H1 (cell line): ENCODE data around the gene SMIM5. TPM values are rescaled to one million over a fixed set of nuclear protein-coding genes. Genes with fewer than 3 reads are reported as not detected.
A peak's percentile ranks its signal among the peaks of the same experiment; 100 is the strongest.

ENCODE experiments used
- CTCF ChIA-PET: fragments of 300-600 bp; sonication (Branson Sonifier 250); formaldehyde crosslinking; loops from one replicate; lab custom pipeline; 2021; ENCODE audit not compliant: partially characterized antibody; lab: Charles Lee
- POLR2A ChIA-PET: fragments of 300-600 bp; sonication (Branson Sonifier 250); formaldehyde crosslinking; loops from one replicate; lab custom pipeline; 2021; ENCODE audit warnings: inconsistent platforms; ENCODE audit not compliant: partially characterized antibody; lab: Charles Lee
- DNase-seq, 2 experiments: peaks; one replicate each; pipeline versions ENCODE4 v3.0.0 to v3.0.0-alpha.2; 2010 to 2022; ENCODE audit warnings: low spot score in 2 of 2, low read depth in 1 of 2, mixed read lengths in 1 of 2
- FAIRE-seq: peaks from 2 replicates; lab custom pipeline; 2011; peaks lifted over from hg19 to GRCh38; lab: Jason Lieb, UNC
- H2AFZ ChIP-seq: 2 replicates; pipeline ENCODE4 v1.8.1; 2012; ENCODE audit warnings: low read length, inconsistent platforms
- H2AK5ac ChIP-seq: 2 replicates; pipeline ENCODE4 v1.6.1; 2013; ENCODE audit warnings: low read depth, low read length
- H2BK120ac ChIP-seq: replicated peaks from 2 replicates; pipeline ENCODE3; 2013; ENCODE audit warnings: low read depth, low read length, inconsistent platforms
- H2BK12ac ChIP-seq: 2 replicates; pipeline ENCODE4 v1.6.1; 2013; ENCODE audit warnings: low read depth, low read length
- H2BK15ac ChIP-seq: 2 replicates; pipeline ENCODE4 v1.6.1; 2013; ENCODE audit warnings: low read length
- H2BK20ac ChIP-seq: 2 replicates; pipeline ENCODE4 v1.6.1; 2013; ENCODE audit warnings: low read length
- H2BK5ac ChIP-seq: 2 replicates; pipeline ENCODE4 v1.6.1; 2013; ENCODE audit warnings: low read depth, low read length
- H3K14ac ChIP-seq: 2 replicates; pipeline ENCODE4 v1.6.1; 2013; ENCODE audit warnings: inconsistent platforms; ENCODE audit not compliant: insufficient read length
- H3K18ac ChIP-seq: 2 replicates; pipeline ENCODE4 v1.6.1; 2013; ENCODE audit warnings: low read length; ENCODE audit errors: extremely low read depth
- H3K23ac ChIP-seq: 2 replicates; pipeline ENCODE4 v1.6.1; 2013; ENCODE audit warnings: inconsistent platforms; ENCODE audit not compliant: insufficient read length
- H3K23me2 ChIP-seq: 2 replicates; pipeline ENCODE4 v1.6.1; 2013; ENCODE audit warnings: low read depth, low read length
- H3K27ac ChIP-seq: 2 replicates; pipeline ENCODE4 v1.6.1; 2011; ENCODE audit warnings: low read depth, low read length, inconsistent platforms
- H3K27me3 ChIP-seq, 4 experiments: replicated peaks in 1 of 4; 1 replicate in 1 of 4; 2 replicates in 3 of 4; pipeline versions ENCODE4 v1.6.1 to v1.8.1; 2011 to 2013; ENCODE audit warnings: low read length in 3 of 4, mild to moderate bottlenecking in 3 of 4, inconsistent platforms in 2 of 4, mixed read lengths in 2 of 4, moderate library complexity in 1 of 4; ENCODE audit not compliant: control insufficient read depth in 3 of 4, insufficient read depth in 3 of 4; ENCODE audit errors: extremely low read depth in 1 of 4
- H3K36me3 ChIP-seq, 4 experiments: 2 replicates each; pipeline versions ENCODE4 v1.6.1 to v1.8.1; 2011 to 2013; ENCODE audit warnings: mild to moderate bottlenecking in 4 of 4, low read length in 3 of 4, moderate library complexity in 2 of 4, control low read depth in 1 of 4, inconsistent platforms in 1 of 4; ENCODE audit not compliant: insufficient read depth in 4 of 4, control insufficient read depth in 2 of 4
- H3K4ac ChIP-seq: replicated peaks from 2 replicates; pipeline ENCODE3; 2013; ENCODE audit warnings: low read length, low read depth, mixed read lengths, inconsistent platforms; ENCODE audit not compliant: insufficient read length
- H3K4me1 ChIP-seq, 4 experiments: replicated peaks in 1 of 4; 1 replicate in 1 of 4; 2 replicates in 3 of 4; pipeline versions ENCODE4 v1.6.1 to v1.8.1; 2011 to 2013; ENCODE audit warnings: low read length in 3 of 4, inconsistent platforms in 2 of 4, mixed read lengths in 1 of 4; ENCODE audit not compliant: insufficient read depth in 4 of 4, control insufficient read depth in 3 of 4
- H3K4me2 ChIP-seq, 2 experiments: 2 replicates each; pipeline versions ENCODE4 v1.6.1 to v1.8.1; 2011 to 2013; ENCODE audit warnings: low read depth in 2 of 2, low read length in 2 of 2, control low read depth in 1 of 2, inconsistent platforms in 1 of 2, mild to moderate bottlenecking in 1 of 2; ENCODE audit not compliant: insufficient read depth in 1 of 2
- H3K4me3 ChIP-seq, 4 experiments: fragments of 200-600, 300-600 bp in 1 of 4; sonication (generic), shearing (Covaris generic), sonication (Bioruptor Twin) in 1 of 4; 2 replicates each; pipeline versions ENCODE4 v1.5.1 to v1.8.1; 2011 to 2016; ENCODE audit warnings: low read length in 4 of 4, low read depth in 3 of 4, control low read depth in 2 of 4, inconsistent platforms in 2 of 4, mild to moderate bottlenecking in 2 of 4, mixed read lengths in 1 of 4, moderate library complexity in 1 of 4; ENCODE audit not compliant: insufficient read depth in 2 of 4; ENCODE audit errors: extremely low read depth in 1 of 4
- H3K56ac ChIP-seq: replicated peaks from 2 replicates; pipeline ENCODE3; 2013; ENCODE audit warnings: low read depth, mild to moderate bottlenecking, mixed read lengths, low read length, inconsistent platforms; ENCODE audit not compliant: insufficient read length
- H3K79me1 ChIP-seq: 2 replicates; pipeline ENCODE4 v1.6.1; 2013; ENCODE audit warnings: low read depth, low read length, control low read depth
- H3K79me2 ChIP-seq, 2 experiments: 2 replicates each; pipeline versions ENCODE4 v1.6.1 to v1.8.1; 2012 to 2013; ENCODE audit warnings: low read length in 2 of 2, mild to moderate bottlenecking in 2 of 2, inconsistent platforms in 1 of 2; ENCODE audit not compliant: insufficient read depth in 2 of 2, control insufficient read depth in 1 of 2
- H3K9ac ChIP-seq, 4 experiments: replicated peaks in 1 of 4; 1 replicate in 1 of 4; 2 replicates in 3 of 4; pipeline versions ENCODE4 v1.6.1 to v1.8.1; 2011 to 2013; ENCODE audit warnings: low read depth in 3 of 4, low read length in 3 of 4, control low read depth in 2 of 4, mild to moderate bottlenecking in 2 of 4, moderate library complexity in 2 of 4, inconsistent platforms in 1 of 4; ENCODE audit errors: extremely low read depth in 1 of 4
- H3K9me3 ChIP-seq, 2 experiments: 2 replicates each; pipeline versions ENCODE4 v1.6.1 to v1.8.1; 2012 to 2013; ENCODE audit warnings: mild to moderate bottlenecking in 2 of 2, moderate library complexity in 2 of 2, control low read depth in 1 of 2, inconsistent platforms in 1 of 2, low read depth in 1 of 2, low read length in 1 of 2, mixed read lengths in 1 of 2; ENCODE audit not compliant: insufficient read depth in 2 of 2
- H4K20me1 ChIP-seq, 2 experiments: replicated peaks in 1 of 2; 2 replicates each; pipeline versions ENCODE3 to v1.8.1; 2011 to 2013; ENCODE audit warnings: inconsistent platforms in 2 of 2, low read length in 2 of 2, mild to moderate bottlenecking in 1 of 2; ENCODE audit not compliant: insufficient read depth in 2 of 2, control insufficient read depth in 1 of 2
- H4K5ac ChIP-seq: 2 replicates; pipeline ENCODE4 v1.6.1; 2013; ENCODE audit warnings: low read length, low read depth, mixed read lengths, inconsistent platforms; ENCODE audit not compliant: insufficient read length
- H4K8ac ChIP-seq: 2 replicates; pipeline ENCODE4 v1.8.0; 2013; ENCODE audit warnings: mild to moderate bottlenecking, moderate library complexity, low read length, inconsistent platforms; ENCODE audit not compliant: insufficient read depth; ENCODE audit errors: extremely low read depth
- H4K91ac ChIP-seq: replicated peaks from 2 replicates; pipeline ENCODE3; 2013; ENCODE audit warnings: low read length, mixed read lengths, inconsistent platforms; ENCODE audit not compliant: insufficient read length
- BCL11A ChIP-seq, 2 experiments: IDR thresholded peaks; one replicate each; pipeline ENCODE4 v1.6.1; 2011; ENCODE audit warnings: low read depth in 2 of 2, low read length in 2 of 2, mild to moderate bottlenecking in 2 of 2
- FOSL1 ChIP-seq: IDR thresholded peaks from 2 replicates; pipeline ENCODE4 v1.6.1; 2011; ENCODE audit warnings: mild to moderate bottlenecking, low read depth, low read length, moderate library complexity; ENCODE audit not compliant: insufficient read depth
- NRF1 ChIP-seq: IDR thresholded peaks from 2 replicates; pipeline ENCODE4 v1.6.1; 2011; ENCODE audit warnings: mild to moderate bottlenecking, low read depth, low read length, improper control_type of control experiment
- SIX5 ChIP-seq: IDR thresholded peaks from 2 replicates; pipeline ENCODE4 v1.6.1; 2011; ENCODE audit warnings: mild to moderate bottlenecking, low read depth, low read length
- TAF7 ChIP-seq: optimal IDR thresholded peaks from 2 replicates; pipeline ENCODE3; 2011; ENCODE audit warnings: low read depth, mild to moderate bottlenecking, inconsistent platforms, low read length, moderate library complexity, borderline replicate concordance
- TCF12 ChIP-seq: IDR thresholded peaks from 2 replicates; pipeline ENCODE4 v1.6.1; 2011; ENCODE audit warnings: low read depth, mild to moderate bottlenecking, low read length
- TEAD4 ChIP-seq: IDR thresholded peaks from 2 replicates; pipeline ENCODE4 v1.6.1; 2012; ENCODE audit warnings: low read depth, low read length, inconsistent platforms, mixed read lengths
- ZNF274 ChIP-seq: IDR thresholded peaks from 2 replicates; pipeline ENCODE4 v1.7.0; 2012; ENCODE audit warnings: low read length, borderline replicate concordance; ENCODE audit errors: extremely low read depth
- WGBS, 2 experiments: shearing (Covaris generic) in 1 of 2; methylation state at CpG; one replicate each; pipeline versions ENCODE4 v1.1.6 to v1.1.7; 2013 to 2015; ENCODE audit warnings: low lambda C conversion rate in 2 of 2, mixed read lengths in 2 of 2, inconsistent platforms in 1 of 2, low coverage in 1 of 2, missing lambda C conversion rate in 1 of 2; ENCODE audit not compliant: insufficient replicate concordance in 2 of 2, insufficient coverage in 1 of 2, insufficient read length in 1 of 2; ENCODE audit errors: extremely low coverage in 1 of 2, missing lambda C conversion rate in 1 of 2; 5-methylcytosine and 5-hydroxymethylcytosine counted together
- polyA plus RNA-seq, 7 experiments: library from polyadenylated mRNA; depleted of rRNA in 3 of 7; stranded (reverse) in 5 of 7; unstranded in 2 of 7; fragments of >200 nt in 5 of 7; fragments of 200-250 nt in 2 of 7; gene quantifications; 1 replicate in 5 of 7; 2 replicates in 1 of 7; 4 replicates in 1 of 7; pipeline versions ENCODE4 v1.2.1 to v1.2.3, GENCODE V29; 2011 to 2013; ENCODE audit warnings: missing spikeins in 2 of 7, mixed read lengths in 2 of 7
- total RNA-seq: library from RNA; stranded (reverse); fragmentation: NEBNext Ultra II Directional; extraction: Animal tissue kit (Norgen Biotek cat#: 25700); gene quantifications from 2 replicates; pipeline ENCODE4 v1.2.1, GENCODE V29; 2021
- TF ChIP-seq, protein P1 (sequence below): IDR thresholded peaks from 2 replicates; pipeline ENCODE4 v1.6.1; 2012; ENCODE audit warnings: inconsistent platforms
- TF ChIP-seq, protein P2 (sequence below): IDR thresholded peaks from 2 replicates; pipeline ENCODE4 v1.6.1; 2012; ENCODE audit warnings: low read length, inconsistent platforms

The SMIM5 gene
- total and polyA plus RNA-seq, 2 of the 8 experiments (the other 6 are each of a cell fraction or from before 2014, with no cell fraction given), result not detected

DNA sequence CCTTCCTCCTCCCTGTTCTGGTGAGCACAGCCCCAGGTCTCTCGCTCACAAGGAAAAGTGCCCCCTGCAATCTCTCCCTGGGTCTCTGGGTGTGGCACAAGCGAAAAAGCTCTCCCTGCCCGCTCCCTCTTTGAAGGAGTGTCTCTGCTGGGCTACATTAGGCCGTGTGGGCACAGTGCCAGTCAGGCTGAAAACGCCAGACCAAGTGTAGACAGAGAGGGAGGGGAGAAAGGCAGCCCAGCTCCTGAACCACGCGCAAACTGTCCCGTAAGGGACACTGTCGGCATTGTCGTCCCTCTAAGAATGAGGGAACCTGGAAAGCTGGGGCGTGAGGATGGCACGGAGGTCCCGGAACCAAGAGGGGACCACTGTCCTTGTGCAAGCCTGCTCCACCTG, 3.9 kb downstream of the SMIM5 start:
- no peak overlapping the region for H2BK120ac ChIP-seq
- H3K36me3 ChIP-seq, result no peaks in the 10 kb centered on the region; a peak in 1 of 8 replicates
- no peak overlapping the region for H3K23ac ChIP-seq
- no peak overlapping the region for H4K5ac ChIP-seq
- no peak overlapping the region for H2AFZ ChIP-seq
- 87% methylated on average over 11 of the region's 13 CpGs; no CpG with 5 or more reads in 1 of the 2 experiments for whole genome bisulfite sequencing, 2 experiments
- no peak overlapping the region for H3K4me2 ChIP-seq
- peaks cover 5 to 13% of the 10 kb centered on the region in 2 experiments for H4K20me1 ChIP-seq
- H3K27me3 ChIP-seq, result no peaks in the 10 kb centered on the region
- H3K23me2 ChIP-seq, result no peaks in the 10 kb centered on the region
- ChIA-PET CTCF (interaction anchor here (0.8 to 59.2 kb wide), 8 partner anchors 7 to 128 kb away, joined by 3 to 2200 read pairs (median 3); partner anchors contain the start of genes GALK1, RECQL5, SAP30BP and SMIM5), POLR2A (interaction anchor here (0.9 to 2.4 kb wide), 4 partner anchors 9 to 142 kb away, joined by 3 to 7 read pairs (median 5); a partner anchor contains a TSS)
- no peak overlapping the region for H3K18ac ChIP-seq
- H2BK20ac ChIP-seq, result no peak overlapping the region
- no peak overlapping the region for H4K8ac ChIP-seq
- H3K4me1 ChIP-seq, result peaks cover 0 to 17% (median 11%) of the 10 kb centered on the region in 4 experiments; a peak in 5 of 7 replicates
- H3K9ac ChIP-seq, result no peak overlapping the region
- no peak overlapping the region for H2BK5ac ChIP-seq
- H3K14ac ChIP-seq, result no peak overlapping the region
- no peak overlapping the region for H2BK15ac ChIP-seq
- H3K9me3 ChIP-seq, result no peaks in the 10 kb centered on the region
- FAIRE-seq, result no peak
- H3K79me1 ChIP-seq, result no peaks in the 10 kb centered on the region
- no peak overlapping the region for H4K91ac ChIP-seq
- no peak overlapping the region for H3K4me3 ChIP-seq
- no peak overlapping the region for H3K4ac ChIP-seq
- DNase-seq, result peak in 1 of 2 experiments; percentile 45
- H2AK5ac ChIP-seq, result no peak overlapping the region
- H3K27ac ChIP-seq, result no peak overlapping the region
- H3K79me2 ChIP-seq, result no peaks in the 10 kb centered on the region
- no peak overlapping the region for H2BK12ac ChIP-seq
- no peak overlapping the region for H3K56ac ChIP-seq
- TF ChIP-seq FOSL1 (no peak), BCL11A (IDR thresholded peaks at IDR 0.05; ENCODE audit: low read depth in 2 of 2, low read length in 2 of 2) (no peak), TEAD4 (no peak), TCF12 (no peak), ZNF274 (no peak), TAF7 (no peak), SIX5 (no peak), NRF1 (no peak)
- TF ChIP-seq, protein P1, sequence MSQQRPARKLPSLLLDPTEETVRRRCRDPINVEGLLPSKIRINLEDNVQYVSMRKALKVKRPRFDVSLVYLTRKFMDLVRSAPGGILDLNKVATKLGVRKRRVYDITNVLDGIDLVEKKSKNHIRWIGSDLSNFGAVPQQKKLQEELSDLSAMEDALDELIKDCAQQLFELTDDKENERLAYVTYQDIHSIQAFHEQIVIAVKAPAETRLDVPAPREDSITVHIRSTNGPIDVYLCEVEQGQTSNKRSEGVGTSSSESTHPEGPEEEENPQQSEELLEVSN, result no peak
- TF ChIP-seq, protein P2, sequence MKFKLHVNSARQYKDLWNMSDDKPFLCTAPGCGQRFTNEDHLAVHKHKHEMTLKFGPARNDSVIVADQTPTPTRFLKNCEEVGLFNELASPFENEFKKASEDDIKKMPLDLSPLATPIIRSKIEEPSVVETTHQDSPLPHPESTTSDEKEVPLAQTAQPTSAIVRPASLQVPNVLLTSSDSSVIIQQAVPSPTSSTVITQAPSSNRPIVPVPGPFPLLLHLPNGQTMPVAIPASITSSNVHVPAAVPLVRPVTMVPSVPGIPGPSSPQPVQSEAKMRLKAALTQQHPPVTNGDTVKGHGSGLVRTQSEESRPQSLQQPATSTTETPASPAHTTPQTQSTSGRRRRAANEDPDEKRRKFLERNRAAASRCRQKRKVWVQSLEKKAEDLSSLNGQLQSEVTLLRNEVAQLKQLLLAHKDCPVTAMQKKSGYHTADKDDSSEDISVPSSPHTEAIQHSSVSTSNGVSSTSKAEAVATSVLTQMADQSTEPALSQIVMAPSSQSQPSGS, result no peak
